G401.6 (cell line): ENCODE measurements around the gene CAB39.
"Not testable (repeated sequence)": the region's sequence is repeated elsewhere in the genome, so short reads cannot be mapped to it uniquely, and the experiment has no call there.

Experiments
- FAIRE-seq: peaks from 2 replicates; lab custom pipeline; 2012; peaks lifted over from hg19 to GRCh38; lab: Jason Lieb, UNC

The CAB39 gene

GRCh38 chr2:230684270-230685168 lies 28.1 kb upstream of the CAB39 start:
- FAIRE-seq = no peak

GRCh38 chr2:230685178-230685577 lies 27.5 kb upstream of the CAB39 start:
- no peak for FAIRE-seq

GRCh38 chr2:230687498-230687897 lies 25.1 kb upstream of the CAB39 start:
- FAIRE-seq = no peak

GRCh38 chr2:230688490-230688889 lies 24.2 kb upstream of the CAB39 start:
- FAIRE-seq = no peak

- no peak for FAIRE-seq
These were observed 22.2 kb upstream of the CAB39 start for GRCh38 chr2:230690439-230690838.

GRCh38 chr2:230691005-230691647 lies 21.5 kb upstream of the CAB39 start:
- FAIRE-seq = no peak

- FAIRE-seq = no peak
These were observed 19.9 kb upstream of the CAB39 start for GRCh38 chr2:230692760-230693159.

GRCh38 chr2:230693411-230693810 lies 19.2 kb upstream of the CAB39 start:
- FAIRE-seq = no peak

- no peak for FAIRE-seq
These were observed 18.4 kb upstream of the CAB39 start for GRCh38 chr2:230694241-230694640.

GRCh38 chr2:230695551-230695950 lies 17.1 kb upstream of the CAB39 start:
- no peak for FAIRE-seq

GRCh38 chr2:230696670-230697069 lies 16.0 kb upstream of the CAB39 start:
- FAIRE-seq = no peak

- FAIRE-seq = no peak
These were observed 15.0 kb upstream of the CAB39 start for GRCh38 chr2:230697676-230698075.

GRCh38 chr2:230698753-230699152 lies 13.9 kb upstream of the CAB39 start:
- not testable (repeated sequence) for FAIRE-seq

- no peak for FAIRE-seq
These were observed 12.2 kb upstream of the CAB39 start for GRCh38 chr2:230700447-230700846.

GRCh38 chr2:230701308-230701707 lies 11.3 kb upstream of the CAB39 start:
- FAIRE-seq = no peak

GRCh38 chr2:230702457-230702856 lies 10.2 kb upstream of the CAB39 start:
- FAIRE-seq = not testable (repeated sequence)

GRCh38 chr2:230703514-230703913 lies 9.1 kb upstream of the CAB39 start:
- FAIRE-seq = no peak

GRCh38 chr2:230706053-230706521 lies 6.6 kb upstream of the CAB39 start:
- no peak for FAIRE-seq

- no peak for FAIRE-seq
These were observed 5.7 kb upstream of the CAB39 start for GRCh38 chr2:230706966-230707365.

GRCh38 chr2:230708204-230708603 lies 4.4 kb upstream of the CAB39 start:
- no peak for FAIRE-seq

- FAIRE-seq = no peak
These were observed 1.4 kb upstream of the CAB39 start for GRCh38 chr2:230711224-230711623.

- FAIRE-seq = no peak
These were observed 891 bp downstream of the CAB39 start for GRCh38 chr2:230713331-230714135.

- no peak for FAIRE-seq
These were observed 1.5 kb downstream of the CAB39 start for GRCh38 chr2:230714136-230714480.
